ENCODE data around the gene MRPL33.
"Not testable (repeated sequence)": the region's sequence is repeated elsewhere in the genome, so short reads cannot be mapped to it uniquely, and the experiment has no call there.

Gene MRPL33

GRCh38 chr2:27741673-27742072 is 29.8 kb upstream of the MRPL33 start:
- H3K4me3 ChIP-seq (replicated peaks; ENCODE audit: low read depth, low read length) = no peak overlapping the region
- no peak for TF ChIP-seq CTCF (IDR thresholded peaks at IDR 0.05; ENCODE audit: low read length, missing control alignments)
- DNase-seq (ENCODE audit: low read depth) = no peak

- H3K4me3 ChIP-seq (replicated peaks; ENCODE audit: low read depth, low read length) = no peak overlapping the region
- no peak for DNase-seq (ENCODE audit: low read depth)
- TF ChIP-seq CTCF (IDR thresholded peaks at IDR 0.05; ENCODE audit: low read length, missing control alignments) = no peak
Measured at GRCh38 chr2:27742571-27742970, 28.9 kb upstream of the MRPL33 start.

- not testable (repeated sequence) for DNase-seq (ENCODE audit: low read depth); H3K4me3 ChIP-seq (replicated peaks; ENCODE audit: low read depth, low read length)
Measured at GRCh38 chr2:27745494-27745893, 26.0 kb upstream of the MRPL33 start.

- no peak for TF ChIP-seq CTCF (IDR thresholded peaks at IDR 0.05; ENCODE audit: low read length, missing control alignments)
- no peak overlapping the region for H3K4me3 ChIP-seq (replicated peaks; ENCODE audit: low read depth, low read length)
Measured at GRCh38 chr2:27746325-27746724, 25.2 kb upstream of the MRPL33 start.

GRCh38 chr2:27747827-27748352 is 23.6 kb upstream of the MRPL33 start:
- no peak overlapping the region for H3K4me3 ChIP-seq (replicated peaks; ENCODE audit: low read depth, low read length)
- TF ChIP-seq CTCF (IDR thresholded peaks at IDR 0.05; ENCODE audit: low read length, missing control alignments) = no peak
- no peak for DNase-seq (ENCODE audit: low read depth)

More at GRCh38 chr2:27746325-27746724, 25.2 kb upstream of the MRPL33 start:
- DNase-seq (ENCODE audit: low read depth) = no peak

- not testable (repeated sequence) for H3K4me3 ChIP-seq (replicated peaks; ENCODE audit: low read depth, low read length); DNase-seq (ENCODE audit: low read depth)
Measured at GRCh38 chr2:27748803-27749554, 22.5 kb upstream of the MRPL33 start.

- TF ChIP-seq CTCF (IDR thresholded peaks at IDR 0.05; ENCODE audit: low read length, missing control alignments) = no peak
- no peak overlapping the region for H3K4me3 ChIP-seq (replicated peaks; ENCODE audit: low read depth, low read length)
- no peak for DNase-seq (ENCODE audit: low read depth)
Measured at GRCh38 chr2:27751377-27751776, 20.1 kb upstream of the MRPL33 start.

- DNase-seq (ENCODE audit: low read depth) = no peak
- no peak overlapping the region for H3K4me3 ChIP-seq (replicated peaks; ENCODE audit: low read depth, low read length)
- TF ChIP-seq CTCF (IDR thresholded peaks at IDR 0.05; ENCODE audit: low read length, missing control alignments) = no peak
Measured at GRCh38 chr2:27752551-27753237, 18.8 kb upstream of the MRPL33 start.

Data from fibroblast of pulmonary artery (primary cell).